Activated CD4-positive, alpha-beta T cell treated with anti-CD3 and anti-CD28 coated beads for 48 hours (primary cell): ENCODE measurements around the gene PLAC1.

Experiments
- DNase-seq: peaks from one replicate; pipeline ENCODE4 v3.0.0-alpha.2; 2020

Gene PLAC1

GRCh38 chrX:134658002-134658759, at the start of gene PLAC1:
PLAC1 (minus strand) TSS chrX:134658471; CDS start chrX:134566682, 91,789 bp downstream.
- DNase-seq: no peak

GRCh38 chrX:134706138-134706537, 47.9 kb upstream of the PLAC1 start:
- DNase-seq: no peak

- DNase-seq: no peak
These were observed 37.7 kb upstream of the PLAC1 start for GRCh38 chrX:134695999-134696398.

GRCh38 chrX:134694333-134695322, 36.4 kb upstream of the PLAC1 start:
- DNase-seq: no peak

GRCh38 chrX:134693644-134694043, 35.4 kb upstream of the PLAC1 start:
- DNase-seq: no peak

- DNase-seq: no peak
These were observed 34.7 kb upstream of the PLAC1 start for GRCh38 chrX:134692990-134693389.

- no peak for DNase-seq
These were observed 34.0 kb upstream of the PLAC1 start for GRCh38 chrX:134692233-134692632.

- no peak for DNase-seq
These were observed 33.2 kb upstream of the PLAC1 start for GRCh38 chrX:134691453-134691852.

GRCh38 chrX:134688839-134689238, 30.6 kb upstream of the PLAC1 start:
- no peak for DNase-seq

GRCh38 chrX:134688031-134688823, 30.0 kb upstream of the PLAC1 start:
- DNase-seq: no peak

GRCh38 chrX:134685668-134686067, 27.4 kb upstream of the PLAC1 start:
- DNase-seq: no peak

GRCh38 chrX:134684956-134685355, 26.7 kb upstream of the PLAC1 start:
- no peak for DNase-seq

GRCh38 chrX:134683351-134684005, 25.2 kb upstream of the PLAC1 start:
- DNase-seq: no peak

- DNase-seq: no peak
These were observed 23.8 kb upstream of the PLAC1 start for GRCh38 chrX:134682081-134682480.

- no peak for DNase-seq
These were observed 21.4 kb upstream of the PLAC1 start for GRCh38 chrX:134679644-134680043.

- DNase-seq: no peak
These were observed 20.9 kb upstream of the PLAC1 start for GRCh38 chrX:134679221-134679620.

- DNase-seq: no peak
These were observed 19.1 kb upstream of the PLAC1 start for GRCh38 chrX:134677332-134677731.

GRCh38 chrX:134676436-134676835, 18.2 kb upstream of the PLAC1 start:
- DNase-seq: no peak

GRCh38 chrX:134673123-134673522, 14.9 kb upstream of the PLAC1 start:
- DNase-seq: no peak

- no peak for DNase-seq
These were observed 13.8 kb upstream of the PLAC1 start for GRCh38 chrX:134672101-134672500.

GRCh38 chrX:134671294-134671693, 13.0 kb upstream of the PLAC1 start:
- DNase-seq: peak; percentile 31

- DNase-seq: no peak
These were observed 12.1 kb upstream of the PLAC1 start for GRCh38 chrX:134670134-134670924.
